ENCODE results near the gene EGR2. TPM values are rescaled to one million over a fixed set of nuclear protein-coding genes. Genes with fewer than 3 reads are reported as not detected.

Gene EGR2
- total and polyA plus RNA-seq, 10 donors: 0.94 to 16.8 (median 3.2) TPM

DNA sequence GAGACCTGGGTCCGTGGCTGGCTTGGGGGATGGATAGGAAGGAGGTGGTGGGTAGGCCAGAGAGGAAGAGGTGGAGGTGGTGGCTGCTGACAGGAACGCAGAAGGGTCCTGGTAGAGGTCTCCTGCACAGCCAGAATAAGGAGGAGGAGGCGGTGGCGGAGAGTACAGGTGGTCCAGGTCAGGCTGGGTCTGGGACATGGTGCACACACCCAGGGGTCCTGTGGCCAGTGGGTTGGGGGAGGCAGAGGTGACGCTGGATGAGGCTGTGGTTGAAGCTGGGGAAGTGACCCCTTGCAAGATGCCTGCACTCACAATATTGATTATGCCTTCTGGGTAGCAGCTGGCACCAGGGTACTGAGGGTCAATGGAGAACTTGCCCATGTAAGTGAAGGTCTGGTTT, 2.2 kb downstream of the EGR2 start:
- Histone ChIP-seq H3K4me3 (peak overlapping the region in 2 of 8 donors; percentile 85 to 98), H3K4me1 (peaks cover 20 to 81% (median 46%) of the 10 kb centered on the region in 6 donors), H3K9me3 (no peaks in the 10 kb centered on the region)

DNA sequence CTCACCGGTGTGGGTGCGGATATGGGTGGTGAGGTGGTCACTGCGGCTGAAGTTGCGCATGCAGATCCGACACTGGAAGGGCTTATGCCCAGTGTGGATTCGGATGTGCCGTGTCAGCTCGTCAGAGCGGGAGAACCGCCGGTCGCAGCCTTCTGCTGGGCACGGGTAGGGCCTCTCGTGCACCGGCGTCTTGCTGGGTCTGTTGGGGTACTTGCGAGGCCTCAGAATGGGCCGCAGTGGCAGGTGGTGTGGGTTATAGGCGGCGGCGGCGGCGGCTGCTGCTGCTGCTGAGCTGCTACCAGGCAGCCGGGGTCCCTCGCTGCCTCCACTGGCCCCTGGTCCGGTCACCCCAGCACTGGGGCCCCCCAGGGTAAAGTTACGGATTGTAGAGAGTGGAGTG, 2.7 kb downstream of the EGR2 start:
- TF ChIP-seq, protein P1, sequence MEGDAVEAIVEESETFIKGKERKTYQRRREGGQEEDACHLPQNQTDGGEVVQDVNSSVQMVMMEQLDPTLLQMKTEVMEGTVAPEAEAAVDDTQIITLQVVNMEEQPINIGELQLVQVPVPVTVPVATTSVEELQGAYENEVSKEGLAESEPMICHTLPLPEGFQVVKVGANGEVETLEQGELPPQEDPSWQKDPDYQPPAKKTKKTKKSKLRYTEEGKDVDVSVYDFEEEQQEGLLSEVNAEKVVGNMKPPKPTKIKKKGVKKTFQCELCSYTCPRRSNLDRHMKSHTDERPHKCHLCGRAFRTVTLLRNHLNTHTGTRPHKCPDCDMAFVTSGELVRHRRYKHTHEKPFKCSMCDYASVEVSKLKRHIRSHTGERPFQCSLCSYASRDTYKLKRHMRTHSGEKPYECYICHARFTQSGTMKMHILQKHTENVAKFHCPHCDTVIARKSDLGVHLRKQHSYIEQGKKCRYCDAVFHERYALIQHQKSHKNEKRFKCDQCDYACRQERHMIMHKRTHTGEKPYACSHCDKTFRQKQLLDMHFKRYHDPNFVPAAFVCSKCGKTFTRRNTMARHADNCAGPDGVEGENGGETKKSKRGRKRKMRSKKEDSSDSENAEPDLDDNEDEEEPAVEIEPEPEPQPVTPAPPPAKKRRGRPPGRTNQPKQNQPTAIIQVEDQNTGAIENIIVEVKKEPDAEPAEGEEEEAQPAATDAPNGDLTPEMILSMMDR (IDR thresholded peaks at IDR 0.05 in 8 of 11, conservative IDR thresholded peaks at IDR 0.05 in 3 of 11): no peak
- TF ChIP-seq POLR2A (IDR thresholded peaks at IDR 0.05) (no peak), POLR2AphosphoS5 (IDR thresholded peaks at IDR 0.05) (peak in 1 of 3 donors; percentile 44)
- Histone ChIP-seq H3K4me3 (no peak overlapping the region), H3K36me3 (peaks cover 0 to 10% (median 0%) of the 10 kb centered on the region in 6 donors), H3K9me3 (no peaks in the 10 kb centered on the region), H3K4me1 (peaks cover 20 to 81% (median 43%) of the 10 kb centered on the region in 6 donors), H3K27ac (no peak overlapping the region), H3K27me3 (replicated peaks in 1 of 7) (peaks cover 0 to 39% (median 19%) of the 10 kb centered on the region in 7 donors)
- WGBS, 5 donors: 81 to 95% (median 90%) methylated on average over 20 to 27 of the region's 27 CpGs
- DNase-seq: peak; percentile 76
- intact Hi-C loops (cut with DNase I; ENCODE audit: low total_unique reads): loop anchor here (10.0 kb wide), 1 partner anchor 199 kb away; no protein-coding TSS in a partner anchor

More for the DNA sequence above, 2.2 kb downstream of the EGR2 start:
- no peak for TF ChIP-seq POLR2AphosphoS5 (IDR thresholded peaks at IDR 0.05)
- TF ChIP-seq, protein P1 (IDR thresholded peaks at IDR 0.05 in 8 of 11, conservative IDR thresholded peaks at IDR 0.05 in 3 of 11): no peak
- TF ChIP-seq POLR2A (IDR thresholded peaks at IDR 0.05): no peak
- intact Hi-C loops (cut with DNase I; ENCODE audit: low total_unique reads): loop anchor here (10.0 kb wide), 1 partner anchor 199 kb away; no protein-coding TSS in a partner anchor
- peak; percentile 75 for DNase-seq
- Histone ChIP-seq H3K27me3 (replicated peaks in 1 of 7) (peaks cover 0 to 44% (median 24%) of the 10 kb centered on the region in 7 donors), H3K27ac (no peak overlapping the region), H3K36me3 (peaks cover 0 to 5% (median 0%) of the 10 kb centered on the region in 6 donors)
- WGBS, 5 donors: 90 to 93% (median 92%) methylated on average over 5 of the region's 5 CpGs

DNA sequence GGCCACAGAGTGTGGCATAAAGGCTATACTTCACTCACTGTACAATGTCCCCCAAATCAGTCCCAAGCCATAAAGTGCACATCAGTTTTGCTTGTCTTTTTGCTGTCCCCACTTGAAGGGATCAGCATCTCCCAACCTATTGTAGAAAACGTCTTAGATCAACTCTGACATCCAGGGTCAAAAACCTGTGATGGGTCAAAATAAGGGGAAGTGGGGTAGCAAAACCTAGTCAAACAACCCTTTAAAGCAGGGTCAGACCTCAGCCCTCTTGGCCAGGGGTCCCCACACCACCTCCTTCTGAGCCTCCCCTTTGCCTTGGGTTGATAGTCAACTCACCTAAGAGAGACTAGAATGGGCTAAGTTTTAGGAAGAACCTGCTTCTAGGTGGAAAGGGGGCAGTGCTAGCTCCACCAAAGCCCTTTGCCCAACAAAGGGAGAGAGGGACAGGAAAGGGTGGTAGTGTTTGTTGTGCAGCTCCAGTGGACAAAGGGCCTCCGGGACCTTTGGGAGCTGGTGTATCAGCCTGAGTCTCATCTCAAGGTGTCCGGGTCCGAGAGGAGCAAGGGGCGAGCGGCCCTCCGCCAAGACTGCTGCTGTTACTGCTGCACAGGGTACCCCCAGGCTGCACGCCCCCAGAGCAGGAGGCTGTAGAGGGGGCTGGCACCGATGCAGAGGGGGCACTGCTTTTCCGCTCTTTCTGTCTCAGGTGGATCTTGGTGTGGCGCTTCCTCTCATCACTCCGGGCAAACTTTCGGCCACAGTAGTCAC, 3.3 kb downstream of the EGR2 start:
- peak; percentile 71 for DNase-seq
- TF ChIP-seq, protein P1 (IDR thresholded peaks at IDR 0.05 in 8 of 11, conservative IDR thresholded peaks at IDR 0.05 in 3 of 11): no peak
- TF ChIP-seq POLR2AphosphoS5 (IDR thresholded peaks at IDR 0.05) (no peak), POLR2A (IDR thresholded peaks at IDR 0.05) (no peak)
- H3K4me1 ChIP-seq: peaks cover 15 to 81% (median 43%) of the 10 kb centered on the region in 6 donors
- H3K27me3 ChIP-seq (replicated peaks in 1 of 7): peaks cover 0 to 33% (median 16%) of the 10 kb centered on the region in 7 donors
- H3K9me3 ChIP-seq: no peaks in the 10 kb centered on the region
- H3K36me3 ChIP-seq: peaks cover 0 to 14% (median 0%) of the 10 kb centered on the region in 6 donors
- intact Hi-C loops (cut with DNase I; ENCODE audit: low total_unique reads): loop anchor here (10.0 kb wide), 1 partner anchor 198 kb away; no protein-coding TSS in a partner anchor
- no peak overlapping the region for H3K27ac ChIP-seq
- no peak overlapping the region for H3K4me3 ChIP-seq
- 86 to 93% (median 92%) methylated on average over 7 to 13 of the region's 13 CpGs for WGBS, 5 donors

All from spleen (tissue), 11 donors.